HepG2 (cell line): ENCODE results near the gene B3GAT3. TPM values are rescaled to one million over a fixed set of nuclear protein-coding genes. Genes with fewer than 3 reads are reported as not detected.
A peak's percentile ranks its signal among the peaks of the same experiment; 100 is the strongest.

Source experiments
- ATAC-seq: fragments of 200-7000 bp; cut with Tn5 transposase; 3 replicates; pipeline ENCODE4 v1.9.1; 2020; ENCODE audit warnings: mild to moderate bottlenecking, moderate library complexity
- BruUV-seq: library from RNA; stranded (reverse); fragments of 400-500 nt; replicated peaks from 2 replicates; lab custom pipeline; 2021; lab: Mats Ljungman, UMichigan
- CTCF ChIA-PET: fragments of 300-600 bp; formaldehyde crosslinking; extraction: SDS; loops from one replicate; lab custom pipeline; 2021; ENCODE audit warnings: low total read pairs, inconsistent platforms, low intra/inter-chr PET ratio; lab: Yijun Ruan, JAX
- POLR2A ChIA-PET: fragments of 350-600 bp; sonication (Branson Sonifier 250); formaldehyde crosslinking; loops from one replicate; lab custom pipeline; 2020; ENCODE audit warnings: antibody characterized with exemption, inconsistent platforms; lab: Yijun Ruan, JAX
- DNase-seq: peaks from one replicate; pipeline ENCODE4 v3.0.0-alpha.2; 2015; ENCODE audit warnings: low spot score
- FAIRE-seq: peaks from 3 replicates; lab custom pipeline; 2011; peaks lifted over from hg19 to GRCh38; lab: Jason Lieb, UNC
- H2AFZ ChIP-seq: one replicate; pipeline ENCODE4 v1.6.1; 2011; ENCODE audit warnings: low read length, inconsistent platforms
- H3K27ac ChIP-seq: fragments of 300-600 bp; 3 replicates; pipeline ENCODE4 v1.8.0; 2011; ENCODE audit warnings: mixed run types, mild to moderate bottlenecking, mixed read lengths, low read length, inconsistent platforms; ENCODE audit not compliant: insufficient read depth; ENCODE audit errors: extremely low read length
- H3K27me3 ChIP-seq, 2 experiments: fragments of 200-600 bp in 1 of 2; 2 replicates in 1 of 2; 3 replicates in 1 of 2; pipeline versions ENCODE4 v1.6.0 to v1.8.0; 2011; ENCODE audit warnings: low read length in 2 of 2, mild to moderate bottlenecking in 2 of 2, moderate library complexity in 2 of 2, inconsistent platforms in 1 of 2; ENCODE audit not compliant: insufficient read depth in 2 of 2, control insufficient read depth in 1 of 2
- H3K36me3 ChIP-seq, 2 experiments: fragments of 200-600 bp in 1 of 2; replicated peaks in 1 of 2; 2 replicates in 1 of 2; 3 replicates in 1 of 2; pipeline versions ENCODE4 v1.5.1 to v1.8.0; 2011; ENCODE audit warnings: low read length in 2 of 2, inconsistent platforms in 1 of 2; ENCODE audit not compliant: insufficient read depth in 2 of 2, control insufficient read depth in 1 of 2
- H3K4me1 ChIP-seq: 2 replicates; pipeline ENCODE4 v1.5.1; 2012; ENCODE audit warnings: low read length, inconsistent platforms; ENCODE audit not compliant: insufficient read depth
- H3K4me2 ChIP-seq: 2 replicates; pipeline ENCODE4 v1.6.0; 2011; ENCODE audit warnings: low read depth, low read length, inconsistent platforms
- H3K4me3 ChIP-seq, 3 experiments: fragments of 200-600 bp in 1 of 3; sonication (generic), shearing (Covaris generic) in 1 of 3; replicated peaks in 1 of 3; 2 replicates each; pipeline ENCODE4 v1.5.1; 2011 to 2016; ENCODE audit warnings: low read length in 3 of 3, inconsistent platforms in 2 of 3, low read depth in 2 of 3, mild to moderate bottlenecking in 2 of 3, control low read depth in 1 of 3, mixed read lengths in 1 of 3; ENCODE audit not compliant: insufficient read depth in 1 of 3
- H3K79me2 ChIP-seq: one replicate; pipeline ENCODE4 v1.6.1; 2011; ENCODE audit warnings: low read length, inconsistent platforms; ENCODE audit not compliant: insufficient read depth
- H3K9ac ChIP-seq: 2 replicates; pipeline ENCODE4 v1.6.0; 2011; ENCODE audit warnings: mild to moderate bottlenecking, low read depth, low read length, inconsistent platforms; ENCODE audit not compliant: insufficient read depth
- H3K9me3 ChIP-seq: 2 replicates; pipeline ENCODE4 v1.5.1; 2012; ENCODE audit warnings: mild to moderate bottlenecking, low read length
- H4K20me1 ChIP-seq: 2 replicates; pipeline ENCODE4 v1.6.0; 2011; ENCODE audit warnings: inconsistent platforms, mild to moderate bottlenecking, low read length, moderate library complexity; ENCODE audit not compliant: insufficient read depth
- ARID2 ChIP-seq: sonication (generic); formaldehyde crosslinking; IDR thresholded peaks from 2 replicates; pipeline ENCODE4 v1.8.1; 2022; ENCODE audit warnings: mild to moderate bottlenecking, missing genetic modification reagents, borderline replicate concordance
- CSRNP2 ChIP-seq: sonication (generic); formaldehyde crosslinking; conservative IDR thresholded peaks from 2 replicates; pipeline ENCODE4 v1.8.0; 2022; ENCODE audit warnings: low read depth, missing genetic modification reagents
- ELF3 ChIP-seq: IDR thresholded peaks from 2 replicates; pipeline ENCODE4 v1.6.1; 2016; ENCODE audit warnings: missing genetic modification reagents, missing compliant biosample characterization
- KLF11 ChIP-seq: IDR thresholded peaks from 2 replicates; pipeline ENCODE4 v1.6.1; 2016; ENCODE audit warnings: missing compliant biosample characterization
- TEAD3 ChIP-seq: optimal IDR thresholded peaks from 2 replicates; pipeline ENCODE3; 2016; ENCODE audit warnings: borderline replicate concordance
- ZNF12 ChIP-seq: sonication (generic); formaldehyde crosslinking; IDR thresholded peaks from 2 replicates; pipeline ENCODE4 v1.5.0; 2020; ENCODE audit warnings: missing genetic modification reagents
- ZNF770 ChIP-seq: sonication (generic); formaldehyde crosslinking; IDR thresholded peaks from 2 replicates; pipeline ENCODE4 v1.5.0; 2020; ENCODE audit warnings: mild to moderate bottlenecking, missing genetic modification reagents
- ZNF850 ChIP-seq: sonication (generic); formaldehyde crosslinking; conservative IDR thresholded peaks from 2 replicates; pipeline ENCODE4 v1.9.0; 2021; ENCODE audit warnings: mild to moderate bottlenecking, missing genetic modification reagents
- ZNF878 ChIP-seq: sonication (generic); formaldehyde crosslinking; IDR thresholded peaks from 2 replicates; pipeline ENCODE4 v1.8.1; 2023; ENCODE audit warnings: mild to moderate bottlenecking, missing genetic modification reagents, moderate library complexity
- WGBS: methylation state at CpG from one replicate; pipeline ENCODE4 v1.1.6; 2017; ENCODE audit warnings: low lambda C conversion rate; 5-methylcytosine and 5-hydroxymethylcytosine counted together
- in situ Hi-C: cut with HindIII; loops from 2 replicates; pipeline ENCODE4 v1.10.0; 2017; ENCODE audit warnings: low pct_unique_long_range_greater_than_20kb; ENCODE audit not compliant: extremely low pct_ligation_motif_present
- intact Hi-C: fragments of 100-400 bp; cut with micrococcal nuclease; formaldehyde crosslinking; loops from one replicate; pipeline ENCODE4 v1.10.0; 2022; ENCODE audit not compliant: unreplicated experiment
- polyA plus RNA-seq, 8 experiments: library from polyadenylated mRNA; depleted of rRNA in 3 of 8; stranded (reverse) in 7 of 8; unstranded in 1 of 8; fragments of >200 nt; fragmentation: Illumina TruSeq in 4 of 8; extraction: Trizol in 4 of 8; gene quantifications; 2 replicates each; pipeline versions ENCODE4 v1.2.1 to v1.2.3, GENCODE V29; 2011 to 2016; ENCODE audit warnings: low read depth in 4 of 8, missing spikeins in 1 of 8, mixed read lengths in 1 of 8; ENCODE audit not compliant: insufficient read depth in 1 of 8
- total RNA-seq, 5 experiments: library from RNA; depleted of rRNA; stranded (reverse); fragments of >200 nt; fragmentation: Illumina TruSeq; extraction: Trizol; gene quantifications; 2 replicates each; pipeline ENCODE4 v1.2.3, GENCODE V29; 2016; ENCODE audit warnings: low read depth in 1 of 5

Gene B3GAT3
- total and polyA plus RNA-seq, 2 of the 13 experiments (the other 11 are each of a cell fraction or from before 2014, with no cell fraction given), result 21.3 to 26.1 TPM

GRCh38 chr11:62622476-62623089, 797 bp upstream of the B3GAT3 start:
- H3K9ac ChIP-seq, result peak overlapping the region; percentile 44
- DNase-seq (no peak), FAIRE-seq (no peak), ATAC-seq (no peak)
- WGBS, result 97% methylated on average over 7 of the region's 7 CpGs
- H3K36me3 ChIP-seq, result peaks cover 14 to 26% of the 10 kb centered on the region in 2 experiments
- H3K4me2 ChIP-seq, result peak overlapping the region; percentile 93
- no TSS peak for BruUV-seq
- ChIA-PET CTCF (interaction anchor here (0.7 to 1.9 kb wide), 2 partner anchors 10 to 106 kb away, joined by 4 to 6 read pairs; partner anchors contain the start of genes EML3 and ROM1), POLR2A (interaction anchor here (0.7 to 4.5 kb wide), 21 partner anchors 9 to 234 kb away, joined by 3 to 80 read pairs (median 8); partner anchors contain the start of genes C11orf98, CSKMT, EEF1G and EML3)
- no peak overlapping the region for H2AFZ ChIP-seq
- 0 out of 6 replicates have a peak overlapping the region, but pooled peaks of 2 of the 3 experiments have one; percentile 29 to 90 for H3K4me3 ChIP-seq
- 0 out of 2 replicates have a peak, but pooled peaks have one; percentile 3 for TF ChIP-seq ZNF850 (CRISPR knock-in tag)
- TF ChIP-seq CSRNP2 (CRISPR knock-in tag), result no peak
- no peak for TF ChIP-seq TEAD3 (CRISPR knock-in tag)
- TF ChIP-seq ARID2 (CRISPR knock-in tag), result peak; percentile 9; the same call in 1 of the 2 replicates
- 0 out of 2 replicates have a peak, but pooled peaks have one; percentile 18 for TF ChIP-seq ZNF878
- no peak for TF ChIP-seq ELF3 (CRISPR knock-in tag)
- no peak for TF ChIP-seq ZNF12 (CRISPR knock-in tag)
- 0 out of 2 replicates have a peak, but pooled peaks have one; percentile 23 for TF ChIP-seq ZNF770 (CRISPR knock-in tag)
- TF ChIP-seq KLF11, result no peak
- in situ Hi-C loops, result no loop called here
- H3K27ac ChIP-seq, result peak overlapping the region; percentile 64
- peaks cover 21% of the 10 kb centered on the region for H3K4me1 ChIP-seq
- H3K9me3 ChIP-seq, result no peaks in the 10 kb centered on the region
- no peaks in the 10 kb centered on the region for H4K20me1 ChIP-seq
- intact Hi-C loops, result no loop called here
- H3K79me2 ChIP-seq, result peaks cover 4% of the 10 kb centered on the region
- no peaks in the 10 kb centered on the region; a peak in 1 of 5 replicates for H3K27me3 ChIP-seq
